H9 (cell line): ENCODE measurements around the gene ATRIP. TPM values are rescaled to one million over a fixed set of nuclear protein-coding genes. Genes with fewer than 3 reads are reported as not detected.

Experiments used
- DNase-seq: peaks from one replicate; pipeline ENCODE4 v3.0.0-alpha.2; 2017
- H2AFZ ChIP-seq: one replicate; pipeline ENCODE4 v1.6.1; 2013; ENCODE audit warnings: mild to moderate bottlenecking, low read length, control low read depth, moderate library complexity
- H2AK5ac ChIP-seq: 2 replicates; pipeline ENCODE4 v1.6.1; 2013; ENCODE audit warnings: low read length, control low read depth, mixed read lengths; ENCODE audit not compliant: insufficient read length
- H2BK120ac ChIP-seq: one replicate; pipeline ENCODE4 v1.6.1; 2013; ENCODE audit warnings: low read depth, mild to moderate bottlenecking, low read length, control low read depth, inconsistent platforms; ENCODE audit not compliant: poor library complexity, severe bottlenecking
- H2BK12ac ChIP-seq: 2 replicates; pipeline ENCODE4 v1.6.1; 2013; ENCODE audit warnings: low read length, control low read depth, mixed read lengths, low read depth; ENCODE audit not compliant: insufficient read length
- H2BK15ac ChIP-seq: 2 replicates; pipeline ENCODE4 v1.6.1; 2013; ENCODE audit warnings: low read depth, low read length, control low read depth
- H2BK20ac ChIP-seq: one replicate; pipeline ENCODE4 v1.6.1; 2013; ENCODE audit warnings: low read depth, mild to moderate bottlenecking, low read length, control low read depth, inconsistent platforms; ENCODE audit not compliant: poor library complexity, severe bottlenecking
- H2BK5ac ChIP-seq: 2 replicates; pipeline ENCODE4 v1.6.1; 2013; ENCODE audit warnings: low read length, control low read depth, mixed read lengths; ENCODE audit not compliant: insufficient read length
- H3K14ac ChIP-seq: 2 replicates; pipeline ENCODE4 v1.6.1; 2013; ENCODE audit warnings: low read length, control low read depth; ENCODE audit not compliant: insufficient read depth
- H3K18ac ChIP-seq: 2 replicates; pipeline ENCODE4 v1.6.1; 2013; ENCODE audit warnings: low read depth, mild to moderate bottlenecking, mixed read lengths, low read length, control low read depth; ENCODE audit not compliant: insufficient read length
- H3K23ac ChIP-seq: 2 replicates; pipeline ENCODE4 v1.6.1; 2013; ENCODE audit warnings: low read length, control low read depth, mixed read lengths, low read depth; ENCODE audit not compliant: insufficient read length
- H3K23me2 ChIP-seq: 2 replicates; pipeline ENCODE4 v1.6.1; 2013; ENCODE audit warnings: low read depth, mild to moderate bottlenecking, mixed read lengths, low read length, control low read depth; ENCODE audit not compliant: insufficient read length, poor library complexity, severe bottlenecking
- H3K27ac ChIP-seq: 2 replicates; pipeline ENCODE4 v1.5.1; 2013; ENCODE audit warnings: low read length, control low read depth, mixed read lengths, low read depth; ENCODE audit not compliant: insufficient read length
- H3K27me3 ChIP-seq: 2 replicates; pipeline ENCODE4 v1.6.1; 2013; ENCODE audit warnings: low read length, control low read depth, inconsistent platforms; ENCODE audit not compliant: insufficient read depth
- H3K4ac ChIP-seq: 2 replicates; pipeline ENCODE4 v1.6.1; 2013; ENCODE audit warnings: low read depth, mild to moderate bottlenecking, control low read depth, inconsistent platforms, low read length, moderate library complexity
- H3K4me1 ChIP-seq: 2 replicates; pipeline ENCODE4 v1.6.1; 2013; ENCODE audit warnings: low read length, control low read depth, inconsistent platforms; ENCODE audit not compliant: insufficient read depth
- H3K4me2 ChIP-seq: 2 replicates; pipeline ENCODE4 v1.6.1; 2013; ENCODE audit warnings: low read length, control low read depth, mixed read lengths; ENCODE audit not compliant: insufficient read length, insufficient read depth
- H3K56ac ChIP-seq: 2 replicates; pipeline ENCODE4 v1.6.1; 2013; ENCODE audit warnings: low read depth, mild to moderate bottlenecking, mixed read lengths, low read length, control low read depth; ENCODE audit not compliant: insufficient read length
- H3K79me1 ChIP-seq: 2 replicates; pipeline ENCODE4 v1.6.1; 2013; ENCODE audit warnings: low read depth, mild to moderate bottlenecking, moderate library complexity, low read length, control low read depth, inconsistent platforms; ENCODE audit not compliant: insufficient read depth, poor library complexity, severe bottlenecking
- H3K79me2 ChIP-seq: 2 replicates; pipeline ENCODE4 v1.6.1; 2013; ENCODE audit warnings: low read length, control low read depth, inconsistent platforms; ENCODE audit not compliant: insufficient read depth
- H3K9ac ChIP-seq: 2 replicates; pipeline ENCODE4 v1.6.1; 2013; ENCODE audit warnings: low read length, control low read depth, mixed read lengths; ENCODE audit not compliant: insufficient read length; ENCODE audit errors: extremely low read depth
- H3K9me3 ChIP-seq: one replicate; pipeline ENCODE4 v1.6.1; 2013; ENCODE audit warnings: low read depth, low read length, inconsistent platforms; ENCODE audit not compliant: control insufficient read depth
- H3T11ph ChIP-seq: one replicate; pipeline ENCODE4 v1.6.1; 2013; ENCODE audit warnings: mild to moderate bottlenecking, low read length, control low read depth, inconsistent platforms
- H4K20me1 ChIP-seq: one replicate; pipeline ENCODE4 v1.6.1; 2013; ENCODE audit not compliant: control insufficient read depth, insufficient read length, insufficient read depth
- H4K5ac ChIP-seq: 2 replicates; pipeline ENCODE4 v1.6.1; 2013; ENCODE audit warnings: low read depth, mild to moderate bottlenecking, mixed read lengths, low read length, control low read depth; ENCODE audit not compliant: insufficient read length
- H4K8ac ChIP-seq: replicated peaks from 2 replicates; pipeline ENCODE4 v1.6.1; 2013; ENCODE audit warnings: low read length, control low read depth, mixed read lengths, low read depth; ENCODE audit not compliant: insufficient read length
- H4K91ac ChIP-seq: 2 replicates; pipeline ENCODE4 v1.6.1; 2013; ENCODE audit warnings: low read depth, mild to moderate bottlenecking, moderate library complexity, mixed read lengths, low read length, control low read depth; ENCODE audit not compliant: insufficient read length
- H3K27ac Mint-ChIP-seq, 3 experiments: 2 replicates in 2 of 3; 3 replicates in 1 of 3; pipeline ENCODE4 v1.8.0; 2020 to 2021; ENCODE audit warnings: mixed read lengths in 3 of 3, mild to moderate bottlenecking in 1 of 3, moderate library complexity in 1 of 3
- H3K27me3 Mint-ChIP-seq: 2 replicates; pipeline ENCODE4 v1.8.0; 2021; ENCODE audit warnings: low read depth, mild to moderate bottlenecking, moderate library complexity, mixed read lengths
- H3K36me3 Mint-ChIP-seq, 3 experiments: 2 replicates in 2 of 3; 3 replicates in 1 of 3; pipeline ENCODE4 v1.8.0; 2020 to 2021; ENCODE audit warnings: low read depth in 3 of 3, mixed read lengths in 3 of 3; ENCODE audit not compliant: insufficient read depth in 1 of 3
- H3K4me1 Mint-ChIP-seq, 2 experiments: 2 replicates each; pipeline ENCODE4 v1.8.0; 2020; ENCODE audit warnings: mixed read lengths in 2 of 2
- H3K4me3 Mint-ChIP-seq, 2 experiments: 2 replicates in 1 of 2; 3 replicates in 1 of 2; pipeline ENCODE4 v1.8.0; 2020 to 2021; ENCODE audit warnings: mild to moderate bottlenecking in 2 of 2, mixed read lengths in 2 of 2, moderate library complexity in 1 of 2
- H3K9me3 Mint-ChIP-seq, 2 experiments: 2 replicates in 1 of 2; 3 replicates in 1 of 2; pipeline ENCODE4 v1.8.0; 2020; ENCODE audit warnings: mild to moderate bottlenecking in 2 of 2, mixed read lengths in 2 of 2, moderate library complexity in 1 of 2
- CTCF ChIP-seq: fragments of 200-600 bp; sonication (generic); conservative IDR thresholded peaks from 3 replicates; pipeline ENCODE4 v1.8.0; 2021; ENCODE audit warnings: antibody characterized with exemption, mild to moderate bottlenecking
- WGBS: extraction: QIAGEN DNeasy Blood & Tissue Kit; methylation state at CpG from one replicate; pipeline ENCODE4 v1.1.7; 2013; ENCODE audit warnings: missing lambda C conversion rate, low lambda C conversion rate, mixed read lengths; ENCODE audit not compliant: insufficient read length; ENCODE audit errors: extremely low coverage; 5-methylcytosine and 5-hydroxymethylcytosine counted together
- total RNA-seq: library from RNA; stranded (reverse); gene quantifications from 2 replicates; pipeline ENCODE4 v1.2.1, GENCODE V29; 2021

Gene ATRIP
- total RNA-seq, 1 experiment from 2014 or later = 16.3 TPM

- H3K79me1 ChIP-seq = no peaks in the 10 kb centered on the region
- WGBS = no CpG with 5 or more reads among the region's 60 CpGs
- no peaks in the 10 kb centered on the region for H3K27me3 ChIP-seq
- no peak overlapping the region for H2AK5ac ChIP-seq
- peak; percentile 55 for DNase-seq
- Mint-ChIP-seq H3K4me3 (peak overlapping the region; percentile 83 to 89), H3K27ac (peak overlapping the region; percentile 50 to 97 (median 93); a peak in 6 of 7 replicates), H3K9me3 (no peaks in the 10 kb centered on the region), H3K27me3 (no peaks in the 10 kb centered on the region), H3K36me3 (peaks cover 14 to 42% (median 35%) of the 10 kb centered on the region in 3 experiments; a peak in 6 of 7 replicates), H3K4me1 (peaks cover 58 to 60% of the 10 kb centered on the region in 2 experiments)
- no peak overlapping the region for H3K56ac ChIP-seq
- no peaks in the 10 kb centered on the region for H4K20me1 ChIP-seq
- no peak for TF ChIP-seq CTCF
- H3K27ac ChIP-seq = no peak overlapping the region
- H3K9ac ChIP-seq = peak overlapping the region; percentile 44
- no peak overlapping the region for H4K8ac ChIP-seq
- H4K5ac ChIP-seq = no peak overlapping the region
- peak overlapping the region; percentile 85 for H3K14ac ChIP-seq
- no peak overlapping the region for H2AFZ ChIP-seq
- H2BK5ac ChIP-seq = no peak overlapping the region
- no peak overlapping the region for H4K91ac ChIP-seq
- H3K4ac ChIP-seq = no peak overlapping the region; the same call in 1 of the 2 replicates
- peaks cover 13% of the 10 kb centered on the region; the same call in 1 of the 2 replicates for H3K4me1 ChIP-seq
- no peak overlapping the region for H2BK20ac ChIP-seq
- H2BK15ac ChIP-seq = no peak overlapping the region
- peaks cover 13% of the 10 kb centered on the region for H3K23me2 ChIP-seq
- no peak overlapping the region for H3T11ph ChIP-seq
- H2BK120ac ChIP-seq = no peak overlapping the region
- H3K4me2 ChIP-seq = peak overlapping the region; percentile 65
- H2BK12ac ChIP-seq = no peak overlapping the region
- H3K9me3 ChIP-seq = no peaks in the 10 kb centered on the region
- H3K18ac ChIP-seq = peak overlapping the region; percentile 53
- no peak overlapping the region for H3K23ac ChIP-seq
- H3K79me2 ChIP-seq = peaks cover 35% of the 10 kb centered on the region; the same call in 1 of the 2 replicates
These were observed 17.8 kb upstream of the ATRIP start for GRCh38 chr3:48428572-48429316.
